B cell (primary cell): ENCODE results near the gene MAP2K6. TPM values are rescaled to one million over a fixed set of nuclear protein-coding genes. Genes with fewer than 3 reads are reported as not detected.

Experiments
- ATAC-seq: fragments of 200-7000 bp; cut with Tn5 transposase; one replicate; pipeline ENCODE4 v1.10.0; 2021; ENCODE audit warnings: low read depth, mild to moderate bottlenecking, moderate number of reproducible peaks, moderate library complexity
- CTCF ChIA-PET: fragments of 350-600 bp; sonication (Branson Sonifier 250); formaldehyde crosslinking; loops from one replicate; lab custom pipeline; 2021; ENCODE audit warnings: antibody characterized with exemption, inconsistent platforms; lab: Charles Lee
- POLR2A ChIA-PET: fragments of 350-600 bp; sonication (Branson Sonifier 250); formaldehyde crosslinking; loops from one replicate; lab custom pipeline; 2021; ENCODE audit warnings: antibody characterized with exemption; lab: Charles Lee
- DNase-seq: peaks from one replicate; pipeline ENCODE4 v3.0.0; 2013
- H2AFZ ChIP-seq: 2 replicates; pipeline ENCODE4 v1.6.1; 2012; ENCODE audit warnings: mild to moderate bottlenecking, low read depth, low read length; ENCODE audit not compliant: insufficient read depth, poor library complexity, severe bottlenecking
- H3K27ac ChIP-seq, 2 donors: 1 replicate in 1 of 2; 2 replicates in 1 of 2; pipeline ENCODE4 v1.5.1; 2012 to 2013; ENCODE audit warnings: low read length in 2 of 2, mild to moderate bottlenecking in 2 of 2, moderate library complexity in 1 of 2
- H3K27me3 ChIP-seq, 4 experiments: fragments of 200-600 bp in 1 of 4; sonication (generic) in 1 of 4; replicated peaks in 1 of 4; 1 replicate in 2 of 4; 2 replicates in 2 of 4; pipeline versions ENCODE4 v1.6.1 to v1.7.0; 2013 to 2016; ENCODE audit warnings: low read length in 3 of 4, mild to moderate bottlenecking in 2 of 4, mixed read lengths in 1 of 4, moderate library complexity in 1 of 4; ENCODE audit not compliant: insufficient read depth in 4 of 4, control insufficient read depth in 3 of 4; ENCODE audit errors: control extremely low read depth in 1 of 4
- H3K36me3 ChIP-seq, 2 experiments: replicated peaks in 1 of 2; 1 replicate in 1 of 2; 2 replicates in 1 of 2; pipeline versions ENCODE4 v1.6.1 to v1.7.1; 2013; ENCODE audit warnings: low read length in 1 of 2; ENCODE audit not compliant: insufficient read depth in 2 of 2, control insufficient read depth in 1 of 2; ENCODE audit errors: control extremely low read depth in 1 of 2, extremely low read depth in 1 of 2
- H3K4me1 ChIP-seq, 2 donors: fragments of 200-600 bp in 1 of 2; sonication (generic) in 1 of 2; 1 replicate in 1 of 2; 2 replicates in 1 of 2; pipeline versions ENCODE4 v1.5.1 to v1.6.1; 2013 to 2017; ENCODE audit warnings: low read length in 2 of 2; ENCODE audit not compliant: control insufficient read depth in 2 of 2, insufficient read depth in 2 of 2
- H3K4me2 ChIP-seq: replicated peaks from 2 replicates; pipeline ENCODE3; 2012; ENCODE audit warnings: mild to moderate bottlenecking, low read depth, low read length; ENCODE audit not compliant: poor library complexity, severe bottlenecking
- H3K4me3 ChIP-seq, 5 experiments: fragments of 200-600 bp in 1 of 5; sonication (generic) in 1 of 5; 1 replicate in 3 of 5; 2 replicates in 2 of 5; pipeline versions ENCODE4 v1.5.1 to v1.7.0; 2011 to 2016; ENCODE audit warnings: low read length in 4 of 5, mild to moderate bottlenecking in 4 of 5, low read depth in 2 of 5, control low read depth in 1 of 5, moderate library complexity in 1 of 5; ENCODE audit not compliant: insufficient read depth in 1 of 5; ENCODE audit errors: control extremely low read depth in 1 of 5, extremely low read depth in 1 of 5
- H3K79me2 ChIP-seq: fragments of 200-600 bp; sonication (generic); one replicate; pipeline ENCODE4 v1.6.0; 2016; ENCODE audit warnings: low read length; ENCODE audit not compliant: control insufficient read depth, insufficient read depth
- H3K9ac ChIP-seq: fragments of 200-600 bp; sonication (generic); 2 replicates; pipeline ENCODE4 v1.6.1; 2017; ENCODE audit warnings: mild to moderate bottlenecking, low read length, moderate library complexity
- H3K9me3 ChIP-seq, 3 donors: one replicate each; pipeline versions ENCODE4 v1.6.1 to v1.7.1; 2013; ENCODE audit warnings: low read length in 2 of 3; ENCODE audit not compliant: control insufficient read depth in 2 of 3, insufficient read depth in 1 of 3; ENCODE audit errors: control extremely low read depth in 1 of 3
- H4K20me1 ChIP-seq: 2 replicates; pipeline ENCODE4 v1.6.0; 2012; ENCODE audit warnings: mild to moderate bottlenecking, low read length; ENCODE audit not compliant: insufficient read depth, control insufficient read depth, poor library complexity, severe bottlenecking
- H3K27ac Mint-ChIP-seq: one replicate; pipeline ENCODE4 v1.8.0; 2021; ENCODE audit warnings: mixed read lengths
- H3K27me3 Mint-ChIP-seq: one replicate; pipeline ENCODE4 v1.8.0; 2021; ENCODE audit warnings: mixed read lengths
- H3K4me1 Mint-ChIP-seq: one replicate; pipeline ENCODE4 v1.8.0; 2021; ENCODE audit warnings: mixed read lengths
- H3K4me3 Mint-ChIP-seq: one replicate; pipeline ENCODE4 v1.8.0; 2021; ENCODE audit warnings: mixed read lengths
- H3K9me3 Mint-ChIP-seq: one replicate; pipeline ENCODE4 v1.8.0; 2022; ENCODE audit warnings: mixed read lengths; ENCODE audit not compliant: insufficient read depth
- CTCF ChIP-seq: fragments of 200-600 bp; IDR thresholded peaks from one replicate; pipeline ENCODE4 v1.8.0; 2022; ENCODE audit warnings: antibody characterized with exemption, mild to moderate bottlenecking
- EZH2 ChIP-seq: IDR thresholded peaks from 2 replicates; pipeline ENCODE4 v1.6.1; 2012; ENCODE audit warnings: borderline replicate concordance, low read depth, mild to moderate bottlenecking, moderate library complexity, low read length; ENCODE audit not compliant: insufficient read depth, poor library complexity, severe bottlenecking
- WGBS: methylation state at CpG from one replicate; pipeline ENCODE4 v1.1.5; 2013; ENCODE audit warnings: missing lambda C conversion rate; ENCODE audit not compliant: insufficient coverage; 5-methylcytosine and 5-hydroxymethylcytosine counted together
- intact Hi-C: fragments of 100-400 bp; cut with micrococcal nuclease; formaldehyde crosslinking; loops from one replicate; pipeline ENCODE4 v1.10.0; 2022
- polyA plus RNA-seq: library from polyadenylated mRNA; depleted of rRNA; stranded (reverse); fragments of >200 nt; gene quantifications from 2 replicates; pipeline ENCODE4 v1.2.3, GENCODE V29; 2012
- total RNA-seq, 2 donors: library from RNA; stranded (reverse); fragments of 120-200 nt in 1 of 2; gene quantifications; 1 replicate in 1 of 2; 2 replicates in 1 of 2; pipeline versions ENCODE4 v1.2.3 to v1.2.4, GENCODE V29; 2013 to 2022

MAP2K6 gene
- total and polyA plus RNA-seq, 2 donors (not counting 1 experiment from before 2014, with no cell fraction given): 2.4 to 7.7 TPM

- H3K27ac Mint-ChIP-seq: no peak overlapping the region
- peaks cover 2% of the 10 kb centered on the region for H3K4me1 Mint-ChIP-seq
- H3K27me3 Mint-ChIP-seq: peaks cover 15% of the 10 kb centered on the region
- no peaks in the 10 kb centered on the region for H3K9me3 Mint-ChIP-seq
- Histone ChIP-seq H2AFZ (no peak overlapping the region), H3K27ac (no peak overlapping the region), H3K4me2 (no peak overlapping the region), H3K9me3 (no peaks in the 10 kb centered on the region), H3K36me3 (no peaks in the 10 kb centered on the region), H3K4me3 (no peak overlapping the region), H3K79me2 (no peaks in the 10 kb centered on the region), H3K4me1 (peaks cover 0 to 6% of the 10 kb centered on the region in 2 donors), H4K20me1 (no peaks in the 10 kb centered on the region), H3K9ac (no peak overlapping the region), H3K27me3 (no peaks in the 10 kb centered on the region)
- no peak for ATAC-seq
- no peak for DNase-seq
- TF ChIP-seq EZH2: no peak
- TF ChIP-seq CTCF: no peak
- intact Hi-C loops: loop anchor here (5.0 kb wide), 2 partner anchors 42 to 1062 kb away; no protein-coding TSS in a partner anchor
- WGBS: 90% methylated on average over 6 of the region's 7 CpGs
- POLR2A ChIA-PET: no interaction called here
- CTCF ChIA-PET: interaction anchor here (1.4 to 6.7 kb wide), 3 partner anchors 11 to 987 kb away, joined by 5 to 71 read pairs (median 13); no protein-coding TSS in a partner anchor
- H3K4me3 Mint-ChIP-seq: no peak overlapping the region
Measured at GRCh38 chr17:69565447-69565846, 150.9 kb downstream of the MAP2K6 start.

- Mint-ChIP-seq H3K4me3 (no peak overlapping the region), H3K27ac (no peak overlapping the region), H3K4me1 (peaks cover 2% of the 10 kb centered on the region), H3K9me3 (no peaks in the 10 kb centered on the region), H3K27me3 (peaks cover 15% of the 10 kb centered on the region)
- Histone ChIP-seq H4K20me1 (no peaks in the 10 kb centered on the region), H3K4me2 (no peak overlapping the region), H3K27ac (no peak overlapping the region), H3K4me1 (peaks cover 0 to 6% of the 10 kb centered on the region in 2 donors), H3K27me3 (no peaks in the 10 kb centered on the region), H3K9me3 (no peaks in the 10 kb centered on the region), H3K79me2 (no peaks in the 10 kb centered on the region), H3K4me3 (no peak overlapping the region), H2AFZ (no peak overlapping the region), H3K36me3 (no peaks in the 10 kb centered on the region), H3K9ac (no peak overlapping the region)
- ChIA-PET POLR2A (no interaction called here), CTCF (interaction anchor here (1.0 to 6.7 kb wide), 4 partner anchors 9 to 985 kb away, joined by 3 to 71 read pairs (median 14); no protein-coding TSS in a partner anchor)
- DNase-seq (no peak), ATAC-seq (no peak)
- 85% methylated on average over 3 of the region's 4 CpGs for WGBS
- TF ChIP-seq EZH2 (no peak), CTCF (no peak)
- intact Hi-C loops: loop anchor here (5.0 kb wide), 2 partner anchors 40 to 1060 kb away; no protein-coding TSS in a partner anchor
Measured at GRCh38 chr17:69567130-69567529, 152.6 kb downstream of the MAP2K6 start.
